NB4 (cell line): ENCODE measurements around the gene MTAP.

Source experiments
- DNase-seq: peaks from one replicate; pipeline ENCODE4 v3.0.0; 2010; ENCODE audit warnings: low read depth
- H3K4me3 ChIP-seq: one replicate; pipeline ENCODE4 v1.5.1; 2011; ENCODE audit warnings: mild to moderate bottlenecking, low read depth, low read length, moderate library complexity
- MYC ChIP-seq: IDR thresholded peaks from 2 replicates; pipeline ENCODE4 v1.6.1; 2011; ENCODE audit warnings: low read depth, low read length
- POLR2A ChIP-seq: IDR thresholded peaks from 2 replicates; pipeline ENCODE4 v1.6.1; 2011; ENCODE audit warnings: mild to moderate bottlenecking; ENCODE audit not compliant: insufficient read length; ENCODE audit errors: extremely low read depth
- TF ChIP-seq, protein P1 (sequence below): IDR thresholded peaks from one replicate; pipeline ENCODE4 v1.5.1; 2012; ENCODE audit warnings: low read depth, low read length
- TF ChIP-seq, protein P2 (sequence below): IDR thresholded peaks from 2 replicates; pipeline ENCODE4 v1.6.1; 2011; ENCODE audit warnings: low read depth, low read length

The MTAP gene

GRCh38 chr9:21779397-21779796 is 23.0 kb upstream of the MTAP start:
- no peak for DNase-seq
- H3K4me3 ChIP-seq, result no peak overlapping the region
- TF ChIP-seq MYC, result no peak
- TF ChIP-seq, protein P1, sequence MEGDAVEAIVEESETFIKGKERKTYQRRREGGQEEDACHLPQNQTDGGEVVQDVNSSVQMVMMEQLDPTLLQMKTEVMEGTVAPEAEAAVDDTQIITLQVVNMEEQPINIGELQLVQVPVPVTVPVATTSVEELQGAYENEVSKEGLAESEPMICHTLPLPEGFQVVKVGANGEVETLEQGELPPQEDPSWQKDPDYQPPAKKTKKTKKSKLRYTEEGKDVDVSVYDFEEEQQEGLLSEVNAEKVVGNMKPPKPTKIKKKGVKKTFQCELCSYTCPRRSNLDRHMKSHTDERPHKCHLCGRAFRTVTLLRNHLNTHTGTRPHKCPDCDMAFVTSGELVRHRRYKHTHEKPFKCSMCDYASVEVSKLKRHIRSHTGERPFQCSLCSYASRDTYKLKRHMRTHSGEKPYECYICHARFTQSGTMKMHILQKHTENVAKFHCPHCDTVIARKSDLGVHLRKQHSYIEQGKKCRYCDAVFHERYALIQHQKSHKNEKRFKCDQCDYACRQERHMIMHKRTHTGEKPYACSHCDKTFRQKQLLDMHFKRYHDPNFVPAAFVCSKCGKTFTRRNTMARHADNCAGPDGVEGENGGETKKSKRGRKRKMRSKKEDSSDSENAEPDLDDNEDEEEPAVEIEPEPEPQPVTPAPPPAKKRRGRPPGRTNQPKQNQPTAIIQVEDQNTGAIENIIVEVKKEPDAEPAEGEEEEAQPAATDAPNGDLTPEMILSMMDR, result no peak
- TF ChIP-seq, protein P2, sequence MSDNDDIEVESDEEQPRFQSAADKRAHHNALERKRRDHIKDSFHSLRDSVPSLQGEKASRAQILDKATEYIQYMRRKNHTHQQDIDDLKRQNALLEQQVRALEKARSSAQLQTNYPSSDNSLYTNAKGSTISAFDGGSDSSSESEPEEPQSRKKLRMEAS, result no peak
- TF ChIP-seq POLR2A, result no peak

- no peak overlapping the region for H3K4me3 ChIP-seq
- no peak for DNase-seq
- TF ChIP-seq, protein P1, result no peak
- TF ChIP-seq POLR2A, result no peak
- TF ChIP-seq MYC, result no peak
- TF ChIP-seq, protein P2, result no peak
These were observed 20.8 kb upstream of the MTAP start for GRCh38 chr9:21781656-21782055.

- TF ChIP-seq, protein P1, result no peak
- TF ChIP-seq, protein P2, result no peak
- TF ChIP-seq POLR2A, result no peak
- TF ChIP-seq MYC, result no peak
- DNase-seq, result no peak
- no peak overlapping the region for H3K4me3 ChIP-seq
These were observed 20.2 kb upstream of the MTAP start for GRCh38 chr9:21782205-21782604.

DNA sequence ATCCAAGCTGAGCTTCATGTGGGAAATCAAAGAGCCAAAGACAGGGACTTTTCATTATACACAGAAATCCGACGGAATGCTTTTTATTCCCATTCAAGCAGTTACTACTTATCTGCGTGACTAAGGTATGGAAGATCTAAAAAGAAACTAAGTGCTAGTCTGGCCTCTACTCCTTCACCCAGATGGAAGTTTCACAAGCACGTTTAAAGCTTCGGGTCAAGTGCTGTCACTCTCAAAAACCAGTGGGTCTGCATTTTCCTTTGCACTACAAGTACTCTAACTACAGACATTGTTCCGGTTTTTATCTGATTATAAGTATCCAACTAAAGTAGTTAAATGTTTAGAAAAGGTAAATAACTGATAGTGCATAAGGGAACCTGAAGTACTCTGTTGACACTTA is 13.7 kb upstream of the MTAP start:
- H3K4me3 ChIP-seq, result no peak overlapping the region
- no peak for DNase-seq
- TF ChIP-seq POLR2A (no peak), MYC (no peak)
- TF ChIP-seq, protein P1, result no peak
- TF ChIP-seq, protein P2, result no peak

GRCh38 chr9:21789541-21790037 is 12.8 kb upstream of the MTAP start:
- no peak for DNase-seq
- H3K4me3 ChIP-seq, result no peak overlapping the region
- TF ChIP-seq, protein P1, result no peak
- TF ChIP-seq MYC, result no peak
- no peak for TF ChIP-seq POLR2A
- TF ChIP-seq, protein P2, result no peak
